ENCODE results near the gene FBP1.
A peak's percentile ranks its signal among the peaks of the same experiment; 100 is the strongest.
"Not testable (repeated sequence)": the region's sequence is repeated elsewhere in the genome, so short reads cannot be mapped to it uniquely, and the experiment has no call there.

Gene FBP1

GRCh38 chr9:94593459-94594345 lies 45.6 kb downstream of the FBP1 start, which contains the start of gene FBP2:
Gene FBP2, minus strand, starts transcription at chr9:94593824. Its CDS starts 98 bp downstream, at chr9:94593726.
- Mint-ChIP-seq H3K9me3 (no peaks in the 10 kb centered on the region), H3K36me3 (ENCODE audit: low read depth) (no peaks in the 10 kb centered on the region), H3K27ac (no peak within 1 kb of the TSS), H3K4me3 (no peak within 1 kb of the TSS), H3K27me3 (ENCODE audit: low read depth) (peaks cover 3% of the 10 kb centered on the region), H3K4me1 (ENCODE audit: low read depth) (no peaks in the 10 kb centered on the region)
- no peak for DNase-seq (ENCODE audit: low spot score)

DNA sequence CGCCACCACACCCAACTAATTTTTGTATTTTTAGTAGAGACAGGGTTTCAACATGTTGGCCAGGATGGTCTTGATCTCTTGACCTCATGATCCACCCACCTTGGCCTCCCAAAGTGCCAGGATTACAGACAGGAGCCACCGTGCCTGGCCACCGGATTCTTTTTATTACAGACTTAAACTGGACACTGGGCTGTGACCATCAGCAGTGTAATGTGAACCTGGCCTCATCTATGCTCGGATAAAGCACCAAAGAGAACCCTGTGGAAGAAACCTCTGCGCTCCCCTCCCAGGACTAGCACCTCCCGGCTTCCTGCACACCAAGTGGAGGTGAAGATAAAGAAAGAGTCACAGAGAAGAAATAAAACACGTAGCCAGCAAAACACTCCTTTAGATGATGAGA lies 46.6 kb downstream of the FBP1 start:
- not testable (repeated sequence) for H3K27me3 Mint-ChIP-seq (ENCODE audit: low read depth); H3K27ac Mint-ChIP-seq; H3K9me3 Mint-ChIP-seq; H3K4me1 Mint-ChIP-seq (ENCODE audit: low read depth); DNase-seq (ENCODE audit: low spot score); H3K36me3 Mint-ChIP-seq (ENCODE audit: low read depth); H3K4me3 Mint-ChIP-seq

DNA sequence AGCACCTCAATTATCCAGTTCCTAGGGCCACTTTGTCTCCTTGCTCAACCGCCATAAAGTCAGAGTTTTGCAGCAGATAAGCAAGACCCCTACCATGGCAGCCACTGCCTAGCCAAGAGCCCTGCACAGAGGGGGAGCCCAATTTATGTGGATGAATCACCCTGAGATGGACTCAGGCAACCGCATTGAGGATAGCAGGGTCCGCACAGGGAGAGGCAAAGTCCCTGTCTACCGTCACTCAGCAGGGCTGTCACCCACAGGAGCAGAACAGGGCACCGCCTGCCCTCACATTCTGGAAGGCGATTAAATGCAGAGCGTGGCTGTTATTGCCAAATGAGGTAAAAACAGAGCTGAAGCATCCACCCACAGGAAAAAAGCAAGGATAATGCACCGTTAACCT lies 47.4 kb downstream of the FBP1 start:
- Mint-ChIP-seq H3K36me3 (ENCODE audit: low read depth) (no peaks in the 10 kb centered on the region), H3K9me3 (no peaks in the 10 kb centered on the region), H3K4me1 (ENCODE audit: low read depth) (no peaks in the 10 kb centered on the region), H3K4me3 (no peak overlapping the region), H3K27me3 (ENCODE audit: low read depth) (peaks cover 3% of the 10 kb centered on the region), H3K27ac (no peak overlapping the region)
- no peak for DNase-seq (ENCODE audit: low spot score)

GRCh38 chr9:94591046-94591545 lies 48.2 kb downstream of the FBP1 start:
- H3K4me3 Mint-ChIP-seq; H3K4me1 Mint-ChIP-seq (ENCODE audit: low read depth); H3K36me3 Mint-ChIP-seq (ENCODE audit: low read depth); H3K27ac Mint-ChIP-seq; H3K27me3 Mint-ChIP-seq (ENCODE audit: low read depth); DNase-seq (ENCODE audit: low spot score); H3K9me3 Mint-ChIP-seq: not testable (repeated sequence)

GRCh38 chr9:94588681-94589080 lies 50.6 kb downstream of the FBP1 start:
- Mint-ChIP-seq H3K36me3 (ENCODE audit: low read depth) (no peaks in the 10 kb centered on the region), H3K4me3 (no peak overlapping the region), H3K27ac (no peak overlapping the region), H3K27me3 (ENCODE audit: low read depth) (no peaks in the 10 kb centered on the region), H3K4me1 (ENCODE audit: low read depth) (peaks cover 10% of the 10 kb centered on the region), H3K9me3 (no peaks in the 10 kb centered on the region)
- no peak for DNase-seq (ENCODE audit: low spot score)

- Mint-ChIP-seq H3K36me3 (ENCODE audit: low read depth) (no peaks in the 10 kb centered on the region), H3K4me3 (peak overlapping the region; percentile 21), H3K9me3 (no peaks in the 10 kb centered on the region), H3K27me3 (ENCODE audit: low read depth) (no peaks in the 10 kb centered on the region), H3K27ac (no peak overlapping the region), H3K4me1 (ENCODE audit: low read depth) (peaks cover 10% of the 10 kb centered on the region)
- DNase-seq (ENCODE audit: low spot score), result no peak
Observed at GRCh38 chr9:94586814-94587213, 52.5 kb downstream of the FBP1 start.

GRCh38 chr9:94586316-94586715 lies 53.0 kb downstream of the FBP1 start:
- H3K4me3 Mint-ChIP-seq, result peak overlapping the region; percentile 21
- H3K27ac Mint-ChIP-seq, result no peak overlapping the region
- H3K9me3 Mint-ChIP-seq, result no peaks in the 10 kb centered on the region
- H3K36me3 Mint-ChIP-seq (ENCODE audit: low read depth), result no peaks in the 10 kb centered on the region
- no peak for DNase-seq (ENCODE audit: low spot score)
- H3K27me3 Mint-ChIP-seq (ENCODE audit: low read depth), result no peaks in the 10 kb centered on the region
- H3K4me1 Mint-ChIP-seq (ENCODE audit: low read depth), result peaks cover 10% of the 10 kb centered on the region

- Mint-ChIP-seq H3K9me3 (no peaks in the 10 kb centered on the region), H3K36me3 (ENCODE audit: low read depth) (no peaks in the 10 kb centered on the region), H3K27me3 (ENCODE audit: low read depth) (no peaks in the 10 kb centered on the region), H3K4me3 (no peak overlapping the region), H3K4me1 (ENCODE audit: low read depth) (peaks cover 10% of the 10 kb centered on the region), H3K27ac (no peak overlapping the region)
- no peak for DNase-seq (ENCODE audit: low spot score)
Observed at GRCh38 chr9:94584555-94584954, 54.8 kb downstream of the FBP1 start.

DNA sequence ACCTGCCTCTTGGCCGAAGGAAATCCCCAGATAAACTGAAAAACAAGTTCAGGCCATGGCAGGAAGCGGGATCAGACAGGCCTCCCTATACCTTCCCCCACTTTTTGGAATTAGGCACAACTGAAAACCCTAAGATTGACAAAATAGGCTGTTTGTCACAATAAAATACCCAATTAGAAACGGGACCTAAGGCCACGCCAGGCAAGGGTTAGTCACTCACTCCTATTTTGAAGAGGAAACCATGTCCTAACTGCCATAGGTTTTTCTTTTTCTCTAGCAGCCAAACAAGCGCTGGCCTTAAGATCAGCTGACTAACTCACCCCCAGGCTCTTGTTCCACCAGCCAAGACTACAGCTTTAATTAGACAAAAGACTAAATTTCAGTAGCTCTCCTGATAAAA lies 57.6 kb downstream of the FBP1 start:
- Mint-ChIP-seq H3K27ac (no peak overlapping the region), H3K4me1 (ENCODE audit: low read depth) (peaks cover 13% of the 10 kb centered on the region), H3K4me3 (no peak overlapping the region), H3K27me3 (ENCODE audit: low read depth) (no peaks in the 10 kb centered on the region), H3K36me3 (ENCODE audit: low read depth) (no peaks in the 10 kb centered on the region), H3K9me3 (no peaks in the 10 kb centered on the region)
- DNase-seq (ENCODE audit: low spot score), result no peak

DNA sequence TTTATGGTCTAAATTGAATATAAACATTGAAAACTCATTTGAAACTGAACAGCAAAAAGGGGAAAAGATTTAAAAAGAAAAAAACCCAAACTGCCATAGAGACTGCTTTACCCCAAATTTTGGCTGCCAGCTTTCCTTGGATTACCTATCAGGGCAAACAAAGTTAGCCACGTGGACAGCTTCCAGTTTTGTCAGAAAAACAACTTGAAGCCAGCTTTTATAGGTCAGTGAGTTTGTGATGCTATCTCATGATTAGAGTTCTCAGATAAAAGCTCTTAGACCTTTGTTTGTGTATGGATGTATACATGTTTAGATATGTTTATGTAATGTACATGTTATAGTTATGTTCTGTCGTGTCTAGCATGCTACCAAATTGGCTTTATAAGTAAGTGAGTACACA lies 61.7 kb downstream of the FBP1 start:
- no peak for DNase-seq (ENCODE audit: low spot score)
- no peak overlapping the region for H3K4me3 Mint-ChIP-seq
- H3K9me3 Mint-ChIP-seq, result no peaks in the 10 kb centered on the region
- peaks cover 3% of the 10 kb centered on the region for H3K4me1 Mint-ChIP-seq (ENCODE audit: low read depth)
- H3K36me3 Mint-ChIP-seq (ENCODE audit: low read depth), result no peaks in the 10 kb centered on the region
- peaks cover 11% of the 10 kb centered on the region for H3K27me3 Mint-ChIP-seq (ENCODE audit: low read depth)
- no peak overlapping the region for H3K27ac Mint-ChIP-seq

DNA sequence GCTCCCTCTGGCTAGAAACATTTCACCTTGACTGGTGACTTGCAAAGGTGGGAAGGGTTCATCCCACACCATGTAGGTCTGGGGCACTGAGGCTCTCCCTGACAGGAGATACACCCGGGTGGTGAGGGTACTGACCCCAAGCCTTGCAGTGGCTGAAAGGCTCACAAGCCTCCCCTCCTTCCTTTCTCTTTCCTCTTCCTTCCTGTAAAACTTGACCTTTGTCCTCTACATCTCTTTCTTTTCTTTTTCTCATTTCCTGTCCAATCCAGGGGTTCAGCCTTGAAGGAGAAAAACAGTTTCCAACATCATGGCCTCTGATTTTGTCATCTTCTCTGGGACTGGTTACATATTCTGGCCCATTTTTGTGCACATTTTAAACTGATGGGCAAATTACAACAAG lies 62.3 kb downstream of the FBP1 start:
- H3K4me3 Mint-ChIP-seq, result no peak overlapping the region
- H3K36me3 Mint-ChIP-seq (ENCODE audit: low read depth), result no peaks in the 10 kb centered on the region
- no peak overlapping the region for H3K27ac Mint-ChIP-seq
- DNase-seq (ENCODE audit: low spot score), result no peak
- peaks cover 3% of the 10 kb centered on the region for H3K4me1 Mint-ChIP-seq (ENCODE audit: low read depth)
- H3K27me3 Mint-ChIP-seq (ENCODE audit: low read depth), result peaks cover 16% of the 10 kb centered on the region
- no peaks in the 10 kb centered on the region for H3K9me3 Mint-ChIP-seq

DNA sequence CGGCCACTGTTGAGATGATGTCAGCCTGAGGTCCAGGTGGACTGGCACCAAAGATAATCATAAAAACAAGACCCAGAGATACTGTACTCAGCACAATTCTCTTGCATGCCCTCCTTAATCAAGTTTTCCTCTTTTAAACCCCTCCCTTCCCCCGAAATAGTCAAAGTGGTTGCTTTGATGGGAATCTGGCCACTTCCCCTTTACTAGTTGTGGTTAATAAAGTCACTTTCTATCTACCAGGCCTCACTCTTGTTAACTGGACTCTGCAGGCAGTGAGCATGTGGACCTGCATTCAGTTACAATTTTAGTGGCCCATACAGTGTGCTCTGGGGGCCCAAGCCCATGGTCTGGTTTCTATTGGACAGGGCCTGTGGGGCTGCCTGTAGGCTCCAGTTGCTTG lies 63.2 kb downstream of the FBP1 start:
- peaks cover 3% of the 10 kb centered on the region for H3K4me1 Mint-ChIP-seq (ENCODE audit: low read depth)

GRCh38 chr9:94568972-94569712 lies 70.2 kb downstream of the FBP1 start:
- Mint-ChIP-seq H3K9me3 (no peaks in the 10 kb centered on the region), H3K27ac (no peak overlapping the region), H3K4me1 (ENCODE audit: low read depth) (no peaks in the 10 kb centered on the region), H3K4me3 (no peak overlapping the region), H3K36me3 (ENCODE audit: low read depth) (no peaks in the 10 kb centered on the region), H3K27me3 (ENCODE audit: low read depth) (peaks cover 15% of the 10 kb centered on the region)
- no peak for DNase-seq (ENCODE audit: low spot score)

More for the DNA sequence above, 63.2 kb downstream of the FBP1 start:
- Mint-ChIP-seq H3K36me3 (ENCODE audit: low read depth) (no peaks in the 10 kb centered on the region), H3K9me3 (no peaks in the 10 kb centered on the region), H3K27ac (no peak overlapping the region), H3K27me3 (ENCODE audit: low read depth) (peaks cover 17% of the 10 kb centered on the region), H3K4me3 (no peak overlapping the region)
- DNase-seq (ENCODE audit: low spot score), result no peak

DNA sequence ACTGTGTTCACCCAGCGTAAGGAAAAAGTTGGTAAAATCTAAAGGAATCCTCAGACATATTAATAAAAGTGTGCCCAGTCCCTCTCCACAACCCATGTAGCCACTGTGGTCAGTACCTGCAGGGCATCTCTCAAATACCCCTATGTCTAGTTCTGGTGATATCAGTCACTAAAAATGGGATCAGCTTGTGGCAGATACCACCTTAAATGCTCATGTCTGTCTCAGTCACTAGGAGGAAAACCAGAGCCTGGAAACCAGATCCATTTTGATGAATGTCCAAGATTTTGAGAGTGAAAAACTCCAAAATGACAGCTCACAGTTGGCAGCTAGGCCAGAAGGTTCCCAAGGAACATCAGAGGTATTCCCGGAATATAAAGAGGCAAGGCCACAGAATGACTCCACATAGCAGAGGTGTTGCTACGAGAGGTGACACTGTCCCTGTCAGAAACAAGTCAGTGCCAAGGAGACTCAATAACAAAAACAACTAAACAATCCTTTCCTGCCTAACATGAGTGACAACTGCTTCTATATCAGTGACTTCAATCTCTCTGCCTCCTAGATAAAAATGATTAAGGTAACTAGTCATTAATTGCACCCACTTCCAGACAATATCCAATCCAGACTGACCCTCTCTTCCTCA lies 70.9 kb downstream of the FBP1 start:
- H3K9me3 Mint-ChIP-seq, result no peaks in the 10 kb centered on the region
- H3K27ac Mint-ChIP-seq, result no peak overlapping the region
- H3K4me1 Mint-ChIP-seq (ENCODE audit: low read depth), result no peaks in the 10 kb centered on the region
- no peak overlapping the region for H3K4me3 Mint-ChIP-seq
- no peaks in the 10 kb centered on the region for H3K36me3 Mint-ChIP-seq (ENCODE audit: low read depth)
- DNase-seq (ENCODE audit: low spot score), result no peak
- peaks cover 11% of the 10 kb centered on the region for H3K27me3 Mint-ChIP-seq (ENCODE audit: low read depth)
